ENCODE results near the gene RUNX3.

RUNX3 gene

DNA sequence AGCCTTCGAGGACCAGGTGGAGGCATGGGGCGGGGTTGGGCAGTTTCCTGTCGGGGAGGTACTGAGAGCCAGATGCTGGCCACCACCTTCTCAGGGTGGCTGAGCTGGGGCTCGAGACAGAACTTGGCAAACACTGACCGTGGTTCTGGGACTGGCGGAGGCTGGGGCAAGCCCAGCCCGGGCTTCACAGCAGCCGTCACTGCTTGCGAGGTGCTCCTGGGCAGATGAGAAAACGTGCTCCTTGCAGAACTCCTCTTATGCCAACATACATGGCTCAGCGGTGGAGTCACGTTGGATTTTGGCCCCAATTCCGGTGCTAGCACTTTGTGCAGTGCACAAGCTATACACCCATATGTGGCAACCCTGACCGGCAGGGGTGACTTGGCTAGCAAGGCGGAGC is 69.2 kb downstream of the RUNX3 start:
- no peak for DNase-seq

DNA sequence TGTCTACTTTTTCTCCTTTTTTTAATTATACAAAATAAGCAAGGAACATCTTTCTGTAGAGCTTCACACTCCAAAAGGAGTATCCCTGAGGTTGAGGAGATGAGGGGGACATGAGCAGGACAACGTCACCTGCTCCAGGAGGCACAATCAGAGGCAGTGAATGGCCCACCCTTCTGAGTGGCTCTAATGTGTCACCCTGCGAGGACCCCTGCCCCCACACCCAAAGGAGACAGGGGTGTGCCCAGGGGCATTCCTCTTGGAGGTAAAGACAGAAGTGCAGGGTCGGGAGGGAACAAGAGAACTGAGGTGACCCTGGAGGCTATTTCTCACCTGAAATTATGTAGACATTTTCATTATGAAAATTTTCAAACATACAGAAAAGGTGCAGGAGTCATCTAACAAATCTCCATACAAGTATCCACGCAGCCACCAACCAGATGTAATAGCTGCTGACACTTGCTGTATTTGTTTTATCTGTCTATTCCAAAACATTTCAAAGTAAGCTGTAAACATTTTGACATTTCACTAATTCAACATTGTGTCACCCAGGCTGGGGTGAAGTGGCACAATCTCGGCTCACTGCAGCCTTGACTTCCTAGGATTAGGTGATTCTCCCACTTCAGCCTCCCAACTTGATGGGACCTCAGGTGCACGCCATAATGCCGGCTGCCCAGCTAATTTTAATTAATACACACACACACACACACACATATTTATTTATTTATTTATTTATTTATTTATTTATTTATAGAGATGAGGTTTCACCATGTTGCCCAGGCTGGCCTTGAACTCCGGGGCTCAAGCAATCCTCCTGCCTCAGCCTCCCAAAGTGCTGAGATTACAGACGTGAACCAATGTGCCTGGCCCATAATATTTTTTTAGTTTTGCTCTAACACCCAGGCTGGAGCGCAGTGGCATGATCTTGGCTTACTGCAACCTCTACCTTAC is 70.7 kb downstream of the RUNX3 start:
- DNase-seq, result no peak

DNA sequence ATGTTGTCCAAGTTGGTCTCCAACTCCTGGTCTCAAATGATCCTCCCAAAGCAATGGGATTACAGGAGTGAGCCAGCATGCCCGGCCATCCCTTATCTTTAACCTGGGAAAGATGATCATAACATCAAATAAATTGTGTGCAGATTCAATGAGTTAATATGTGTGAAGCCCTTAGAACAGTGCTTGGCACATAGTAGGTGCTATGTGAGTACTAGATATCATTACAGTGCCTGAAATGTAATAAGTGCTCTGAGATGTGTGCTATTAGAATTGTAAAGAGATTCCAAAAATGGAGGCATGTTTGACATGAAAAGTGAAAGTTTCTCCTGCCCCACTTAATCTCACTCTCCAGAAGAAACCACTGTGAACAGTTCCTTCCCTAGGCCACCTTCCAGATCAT is 71.8 kb downstream of the RUNX3 start:
- DNase-seq, result no peak

DNA sequence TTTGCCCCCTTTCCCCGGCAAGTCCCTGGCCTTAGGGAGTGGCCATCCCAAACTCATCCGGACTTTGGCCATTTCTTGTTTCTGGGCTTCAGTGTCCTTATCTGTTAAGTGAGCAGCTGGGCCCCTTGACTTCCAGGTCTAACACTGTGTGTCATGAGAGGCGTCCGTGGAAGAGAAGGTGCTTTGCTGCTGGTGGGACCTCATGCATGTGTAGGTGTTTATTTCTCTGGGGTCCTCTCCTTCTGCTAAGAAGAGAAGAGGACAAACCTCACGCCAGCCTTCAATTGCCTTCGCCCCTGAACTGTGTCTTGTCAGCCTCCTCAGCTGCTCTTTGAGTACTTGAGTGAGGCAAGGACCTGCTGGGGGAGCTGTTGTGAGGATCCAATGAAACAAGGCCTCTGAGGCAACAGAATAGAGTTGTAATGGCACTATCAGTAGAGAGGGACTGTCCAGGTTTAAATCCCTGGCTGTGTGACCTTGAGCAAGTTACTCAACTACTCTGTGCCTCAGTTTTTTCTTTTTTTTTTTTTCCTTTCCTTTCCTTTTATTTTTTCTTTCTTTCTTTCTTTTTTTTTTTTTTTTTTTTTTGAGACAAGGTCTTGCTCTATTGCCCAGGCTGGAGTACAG is 72.5 kb downstream of the RUNX3 start:
- DNase-seq, result no peak

DNA sequence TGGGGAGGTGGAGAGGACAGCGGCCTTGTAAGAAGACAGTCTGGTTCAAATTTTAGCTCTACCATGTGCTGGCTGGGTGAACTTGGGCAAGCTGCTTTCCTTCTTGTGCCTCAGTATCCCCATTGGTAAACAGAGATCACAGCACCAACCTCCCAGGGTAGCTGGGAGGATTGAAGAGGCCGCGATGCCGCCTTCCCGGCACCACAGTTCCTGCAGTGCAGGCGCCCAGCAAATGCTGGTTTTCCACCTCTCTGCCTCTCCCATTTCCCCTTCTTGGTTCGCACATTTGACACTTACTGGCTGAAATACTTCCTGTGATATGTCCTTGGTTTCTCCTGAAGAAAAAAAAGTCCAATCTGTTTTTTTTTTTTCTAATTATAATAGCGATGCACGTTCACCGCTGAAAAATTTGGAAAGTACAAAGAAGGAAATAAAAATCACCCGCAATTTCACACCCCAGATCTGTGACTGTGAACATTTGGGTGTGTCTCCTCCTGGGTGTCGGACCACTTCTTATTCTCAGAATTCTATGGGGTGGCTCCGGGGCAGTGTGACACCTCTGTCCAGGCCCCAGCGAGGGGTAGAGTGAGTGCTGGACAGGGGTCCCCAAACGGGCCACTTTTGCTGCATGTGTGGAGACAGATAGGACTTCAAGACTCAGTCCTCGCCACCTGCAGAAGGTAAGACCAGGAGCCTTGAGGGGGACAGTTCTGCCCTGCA is 73.1 kb downstream of the RUNX3 start:
- no peak for DNase-seq

DNA sequence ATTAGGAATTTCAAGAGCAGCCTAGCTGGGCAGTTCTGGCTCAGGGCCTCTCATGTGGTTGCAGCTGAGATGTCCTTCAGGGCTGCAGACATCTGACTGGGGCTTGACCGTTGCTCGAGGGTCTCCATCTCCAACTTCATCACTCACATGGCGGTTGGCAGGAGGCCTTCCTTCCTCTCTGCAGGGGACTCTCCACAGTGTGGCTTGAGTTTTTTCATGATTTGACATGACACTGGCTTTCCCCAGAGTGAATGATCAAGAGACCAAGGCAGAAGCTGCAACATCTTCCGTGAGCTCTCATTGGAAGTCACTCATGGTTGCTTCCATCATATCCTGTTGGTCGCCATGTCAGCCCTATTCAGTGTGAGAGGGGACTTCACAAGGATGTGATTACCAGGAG is 74.6 kb downstream of the RUNX3 start:
- DNase-seq, result no peak

DNA sequence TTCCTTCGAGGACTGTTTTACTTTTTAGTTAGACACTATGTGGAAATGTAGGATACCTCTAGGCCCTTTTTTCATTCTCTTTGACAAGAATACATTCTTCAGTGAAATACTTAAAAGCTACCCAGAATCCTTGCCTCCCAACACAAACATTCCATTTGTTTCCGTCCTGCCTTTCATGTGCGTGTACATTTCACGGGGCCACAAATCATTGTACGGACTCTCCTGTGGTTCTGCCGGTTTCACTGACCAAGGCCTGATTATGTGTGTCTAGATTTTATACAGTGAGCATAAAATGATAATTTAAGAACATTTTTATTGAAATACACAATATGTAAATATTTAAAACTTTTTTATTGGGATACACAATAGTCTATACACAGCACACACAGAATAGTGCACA is 76.4 kb downstream of the RUNX3 start:
- no peak for DNase-seq

DNA sequence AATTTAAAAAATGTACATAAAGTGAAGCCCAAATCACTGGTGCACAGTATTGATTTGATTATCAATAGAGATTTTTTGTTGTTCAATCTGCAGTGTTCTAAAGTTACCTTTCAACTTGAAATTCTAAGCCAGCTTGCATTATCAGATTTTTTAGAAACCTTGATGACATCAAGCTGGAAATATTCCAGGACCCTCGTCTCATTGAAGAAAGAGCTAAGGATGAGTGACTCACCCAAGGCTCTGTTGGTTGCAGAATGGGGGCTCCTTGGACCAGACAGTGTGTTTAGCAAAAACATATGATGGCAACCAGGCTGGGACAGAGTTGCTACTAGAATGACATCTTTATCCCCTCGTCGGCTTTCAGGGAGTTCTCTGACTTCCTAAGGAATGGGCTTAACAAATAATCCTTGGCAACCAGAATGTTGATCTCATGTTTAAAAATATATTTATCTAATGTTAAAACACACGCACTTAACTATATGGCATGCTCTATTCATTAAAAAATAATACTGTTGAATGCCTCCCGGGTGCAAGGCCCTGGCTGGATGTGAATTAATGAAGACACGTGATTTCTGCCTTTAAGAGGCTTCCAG is 79.7 kb downstream of the RUNX3 start:
- DNase-seq, result no peak

DNA sequence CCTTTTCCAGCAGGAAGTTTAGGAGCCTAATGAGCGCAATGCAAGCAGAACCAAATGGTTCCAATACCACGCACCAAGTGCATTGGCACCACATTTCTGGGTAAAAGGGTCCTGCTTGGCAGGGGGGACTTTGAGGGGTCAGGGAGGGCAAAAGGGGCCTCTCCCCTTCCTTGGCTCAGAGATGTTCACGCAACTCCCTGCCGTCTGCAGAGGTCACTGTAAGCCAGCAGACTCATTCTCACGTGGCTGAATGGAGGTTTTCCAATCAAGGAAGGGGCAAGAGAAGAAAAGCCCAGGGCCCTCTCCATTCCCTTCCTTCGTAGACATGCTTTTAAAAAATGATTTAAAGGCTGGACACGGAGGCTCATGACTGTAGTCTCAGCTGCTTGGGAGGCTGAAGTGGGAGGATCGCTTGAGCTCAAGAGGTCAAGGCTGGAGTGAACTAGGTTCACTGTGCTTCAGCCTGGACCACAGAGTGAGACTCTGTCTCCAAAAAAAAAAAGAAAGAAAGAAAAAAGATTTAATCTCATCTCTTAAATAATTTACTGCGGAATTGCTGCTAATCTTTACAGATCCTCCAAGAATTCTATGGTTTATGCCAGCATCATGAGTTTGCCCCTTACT is 80.3 kb downstream of the RUNX3 start:
- DNase-seq, result no peak

All from activated CD4-positive, CD25-positive, alpha-beta regulatory T cell (primary cell).